Transverse colon (tissue), 4 donors: Measurements from ENCODE around the gene UNC13C.

Experiments used
- POLR2A ChIP-seq: fragments of 450-650 bp; IDR thresholded peaks from one replicate; pipeline ENCODE4 v1.6.1; 2016; ENCODE audit warnings: antibody characterized with exemption, mild to moderate bottlenecking, moderate library complexity
- POLR2AphosphoS5 ChIP-seq, 3 donors: sonication (generic); formaldehyde crosslinking; IDR thresholded peaks; one replicate each; pipeline ENCODE4 v1.6.1; 2016; ENCODE audit warnings: antibody characterized with exemption in 3 of 3
- TF ChIP-seq, protein P1 (sequence below), 5 experiments: fragments of 200-600 bp in 3 of 5; fragments of 450-650 bp in 2 of 5; sonication (generic) in 3 of 5; IDR thresholded peaks; 1 replicate in 2 of 5; 2 replicates in 3 of 5; pipeline ENCODE4 v1.5.1; 2016 to 2017; ENCODE audit warnings: antibody characterized with exemption in 5 of 5, inconsistent platforms in 3 of 5, mild to moderate bottlenecking in 2 of 5, moderate library complexity in 1 of 5

GRCh38 chr15:53976844-53977392, 1.3 kb upstream of the UNC13C start:
- TF ChIP-seq, protein P1, sequence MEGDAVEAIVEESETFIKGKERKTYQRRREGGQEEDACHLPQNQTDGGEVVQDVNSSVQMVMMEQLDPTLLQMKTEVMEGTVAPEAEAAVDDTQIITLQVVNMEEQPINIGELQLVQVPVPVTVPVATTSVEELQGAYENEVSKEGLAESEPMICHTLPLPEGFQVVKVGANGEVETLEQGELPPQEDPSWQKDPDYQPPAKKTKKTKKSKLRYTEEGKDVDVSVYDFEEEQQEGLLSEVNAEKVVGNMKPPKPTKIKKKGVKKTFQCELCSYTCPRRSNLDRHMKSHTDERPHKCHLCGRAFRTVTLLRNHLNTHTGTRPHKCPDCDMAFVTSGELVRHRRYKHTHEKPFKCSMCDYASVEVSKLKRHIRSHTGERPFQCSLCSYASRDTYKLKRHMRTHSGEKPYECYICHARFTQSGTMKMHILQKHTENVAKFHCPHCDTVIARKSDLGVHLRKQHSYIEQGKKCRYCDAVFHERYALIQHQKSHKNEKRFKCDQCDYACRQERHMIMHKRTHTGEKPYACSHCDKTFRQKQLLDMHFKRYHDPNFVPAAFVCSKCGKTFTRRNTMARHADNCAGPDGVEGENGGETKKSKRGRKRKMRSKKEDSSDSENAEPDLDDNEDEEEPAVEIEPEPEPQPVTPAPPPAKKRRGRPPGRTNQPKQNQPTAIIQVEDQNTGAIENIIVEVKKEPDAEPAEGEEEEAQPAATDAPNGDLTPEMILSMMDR (IDR thresholded peaks at IDR 0.05), result no peak
- TF ChIP-seq POLR2A (no peak), POLR2AphosphoS5 (IDR thresholded peaks at IDR 0.05) (no peak)
